ENCODE results near the gene BNIP3.

DNA sequence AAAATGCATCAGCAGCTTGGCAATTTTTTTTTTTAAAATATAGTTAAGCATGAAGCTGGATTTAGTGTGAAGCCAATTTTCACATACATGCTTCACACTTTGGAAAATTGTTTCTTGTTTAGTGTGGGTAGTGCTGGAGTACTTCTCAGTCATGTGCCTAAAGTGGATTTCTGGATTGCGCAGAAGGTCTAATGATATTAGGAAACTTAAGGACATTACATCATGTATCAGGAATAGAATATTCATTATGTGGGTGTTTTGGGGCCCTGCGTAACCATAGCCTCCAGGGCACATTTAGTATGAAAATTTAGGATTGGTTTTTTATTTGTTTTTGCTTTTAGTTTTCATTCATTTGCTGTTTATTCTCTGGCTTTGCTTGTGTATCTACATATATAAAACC lies 28.8 kb upstream of the BNIP3 start:
- no peak for TF ChIP-seq TEAD4 (CRISPR knock-in tag; IDR thresholded peaks at IDR 0.05)
- TF ChIP-seq, protein P1, sequence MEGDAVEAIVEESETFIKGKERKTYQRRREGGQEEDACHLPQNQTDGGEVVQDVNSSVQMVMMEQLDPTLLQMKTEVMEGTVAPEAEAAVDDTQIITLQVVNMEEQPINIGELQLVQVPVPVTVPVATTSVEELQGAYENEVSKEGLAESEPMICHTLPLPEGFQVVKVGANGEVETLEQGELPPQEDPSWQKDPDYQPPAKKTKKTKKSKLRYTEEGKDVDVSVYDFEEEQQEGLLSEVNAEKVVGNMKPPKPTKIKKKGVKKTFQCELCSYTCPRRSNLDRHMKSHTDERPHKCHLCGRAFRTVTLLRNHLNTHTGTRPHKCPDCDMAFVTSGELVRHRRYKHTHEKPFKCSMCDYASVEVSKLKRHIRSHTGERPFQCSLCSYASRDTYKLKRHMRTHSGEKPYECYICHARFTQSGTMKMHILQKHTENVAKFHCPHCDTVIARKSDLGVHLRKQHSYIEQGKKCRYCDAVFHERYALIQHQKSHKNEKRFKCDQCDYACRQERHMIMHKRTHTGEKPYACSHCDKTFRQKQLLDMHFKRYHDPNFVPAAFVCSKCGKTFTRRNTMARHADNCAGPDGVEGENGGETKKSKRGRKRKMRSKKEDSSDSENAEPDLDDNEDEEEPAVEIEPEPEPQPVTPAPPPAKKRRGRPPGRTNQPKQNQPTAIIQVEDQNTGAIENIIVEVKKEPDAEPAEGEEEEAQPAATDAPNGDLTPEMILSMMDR (IDR thresholded peaks at IDR 0.05), result no peak
- no peak for TF ChIP-seq FOXP1 (CRISPR knock-in tag; IDR thresholded peaks at IDR 0.05; ENCODE audit: borderline replicate concordance)
- TF ChIP-seq SP1 (CRISPR knock-in tag; conservative IDR thresholded peaks at IDR 0.05), result no peak
- TF ChIP-seq, protein P2, sequence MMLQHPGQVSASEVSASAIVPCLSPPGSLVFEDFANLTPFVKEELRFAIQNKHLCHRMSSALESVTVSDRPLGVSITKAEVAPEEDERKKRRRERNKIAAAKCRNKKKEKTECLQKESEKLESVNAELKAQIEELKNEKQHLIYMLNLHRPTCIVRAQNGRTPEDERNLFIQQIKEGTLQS (CRISPR knock-in tag; conservative IDR thresholded peaks at IDR 0.05), result no peak
- no peak for TF ChIP-seq FOXK1 (CRISPR knock-in tag; IDR thresholded peaks at IDR 0.05)
- no peak for TF ChIP-seq CREB1 (CRISPR knock-in tag; IDR thresholded peaks at IDR 0.05)
- TF ChIP-seq, protein P3, sequence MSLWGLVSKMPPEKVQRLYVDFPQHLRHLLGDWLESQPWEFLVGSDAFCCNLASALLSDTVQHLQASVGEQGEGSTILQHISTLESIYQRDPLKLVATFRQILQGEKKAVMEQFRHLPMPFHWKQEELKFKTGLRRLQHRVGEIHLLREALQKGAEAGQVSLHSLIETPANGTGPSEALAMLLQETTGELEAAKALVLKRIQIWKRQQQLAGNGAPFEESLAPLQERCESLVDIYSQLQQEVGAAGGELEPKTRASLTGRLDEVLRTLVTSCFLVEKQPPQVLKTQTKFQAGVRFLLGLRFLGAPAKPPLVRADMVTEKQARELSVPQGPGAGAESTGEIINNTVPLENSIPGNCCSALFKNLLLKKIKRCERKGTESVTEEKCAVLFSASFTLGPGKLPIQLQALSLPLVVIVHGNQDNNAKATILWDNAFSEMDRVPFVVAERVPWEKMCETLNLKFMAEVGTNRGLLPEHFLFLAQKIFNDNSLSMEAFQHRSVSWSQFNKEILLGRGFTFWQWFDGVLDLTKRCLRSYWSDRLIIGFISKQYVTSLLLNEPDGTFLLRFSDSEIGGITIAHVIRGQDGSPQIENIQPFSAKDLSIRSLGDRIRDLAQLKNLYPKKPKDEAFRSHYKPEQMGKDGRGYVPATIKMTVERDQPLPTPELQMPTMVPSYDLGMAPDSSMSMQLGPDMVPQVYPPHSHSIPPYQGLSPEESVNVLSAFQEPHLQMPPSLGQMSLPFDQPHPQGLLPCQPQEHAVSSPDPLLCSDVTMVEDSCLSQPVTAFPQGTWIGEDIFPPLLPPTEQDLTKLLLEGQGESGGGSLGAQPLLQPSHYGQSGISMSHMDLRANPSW (CRISPR knock-in tag; conservative IDR thresholded peaks at IDR 0.05; ENCODE audit: low read depth), result no peak
- TF ChIP-seq, protein P4, sequence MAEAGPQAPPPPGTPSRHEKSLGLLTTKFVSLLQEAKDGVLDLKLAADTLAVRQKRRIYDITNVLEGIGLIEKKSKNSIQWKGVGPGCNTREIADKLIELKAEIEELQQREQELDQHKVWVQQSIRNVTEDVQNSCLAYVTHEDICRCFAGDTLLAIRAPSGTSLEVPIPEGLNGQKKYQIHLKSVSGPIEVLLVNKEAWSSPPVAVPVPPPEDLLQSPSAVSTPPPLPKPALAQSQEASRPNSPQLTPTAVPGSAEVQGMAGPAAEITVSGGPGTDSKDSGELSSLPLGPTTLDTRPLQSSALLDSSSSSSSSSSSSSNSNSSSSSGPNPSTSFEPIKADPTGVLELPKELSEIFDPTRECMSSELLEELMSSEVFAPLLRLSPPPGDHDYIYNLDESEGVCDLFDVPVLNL (CRISPR knock-in tag; IDR thresholded peaks at IDR 0.05; ENCODE audit: borderline replicate concordance, low read depth), result no peak

Measured in WTC11 (cell line).